Mesodermal cell (in vitro differentiated cells): Measurements from ENCODE around the gene TNRC18.

Source experiments
- H3K27ac ChIP-seq: 2 replicates; pipeline ENCODE4 v1.7.0; 2013; ENCODE audit warnings: mild to moderate bottlenecking, low read depth, low read length, moderate library complexity; ENCODE audit not compliant: severe bottlenecking
- H3K36me3 ChIP-seq: 2 replicates; pipeline ENCODE4 v1.7.1; 2013; ENCODE audit warnings: mild to moderate bottlenecking, low read length, moderate library complexity; ENCODE audit not compliant: control insufficient read depth, insufficient read depth
- H3K4me1 ChIP-seq: one replicate; pipeline ENCODE4 v1.7.1; 2013; ENCODE audit warnings: mild to moderate bottlenecking, low read length; ENCODE audit not compliant: insufficient read depth, control insufficient read depth, poor library complexity, severe bottlenecking
- H3K4me3 ChIP-seq: 2 replicates; pipeline ENCODE4 v1.7.0; 2013; ENCODE audit warnings: low read length, control low read depth, mild to moderate bottlenecking; ENCODE audit not compliant: insufficient read depth, poor library complexity, severe bottlenecking; ENCODE audit errors: extremely low read depth
- H3K9me3 ChIP-seq: 2 replicates; pipeline ENCODE4 v1.7.1; 2013; ENCODE audit warnings: mild to moderate bottlenecking, low read length, moderate library complexity; ENCODE audit not compliant: control insufficient read depth
- WGBS, 2 experiments: methylation state at CpG; one replicate each; pipeline ENCODE4 v1.1.5; 2013; ENCODE audit warnings: missing lambda C conversion rate in 2 of 2; ENCODE audit not compliant: insufficient coverage in 2 of 2; 5-methylcytosine and 5-hydroxymethylcytosine counted together

TNRC18 gene

DNA sequence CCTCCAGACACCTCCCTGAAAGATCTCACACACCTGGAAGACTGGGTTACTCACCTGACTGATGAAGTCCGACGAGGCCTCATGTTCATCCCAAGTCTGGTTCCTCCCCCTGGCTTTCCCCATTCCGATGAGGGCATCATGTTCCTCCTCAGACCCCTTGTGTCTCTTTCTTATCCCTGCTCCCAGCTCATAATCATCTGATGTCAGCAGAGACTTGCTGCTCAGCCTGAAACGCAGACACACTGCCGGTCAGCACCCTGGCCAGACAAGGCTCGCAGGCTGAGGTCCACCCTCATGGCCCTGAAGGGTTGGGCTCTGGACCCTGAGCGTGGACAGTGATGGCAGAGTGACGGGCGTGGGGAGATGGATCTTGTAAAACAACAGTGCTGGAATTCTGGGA is 64.3 kb downstream of the TNRC18 start:
- no peak overlapping the region for H3K4me3 ChIP-seq
- WGBS, 2 experiments, result 92 to 100% methylated on average over 8 to 9 of the region's 9 CpGs
- H3K4me1 ChIP-seq, result peaks cover 5% of the 10 kb centered on the region
- no peak overlapping the region for H3K27ac ChIP-seq
- H3K36me3 ChIP-seq, result peaks cover 92% of the 10 kb centered on the region
- H3K9me3 ChIP-seq, result no peaks in the 10 kb centered on the region

GRCh38 chr7:5357951-5358350 is 65.7 kb downstream of the TNRC18 start:
- Histone ChIP-seq H3K4me3 (no peak overlapping the region), H3K9me3 (no peaks in the 10 kb centered on the region), H3K36me3 (peaks cover 94% of the 10 kb centered on the region), H3K4me1 (peaks cover 5% of the 10 kb centered on the region), H3K27ac (no peak overlapping the region)
- WGBS, 2 experiments, result 92 to 96% methylated on average over 7 to 10 of the region's 10 CpGs

GRCh38 chr7:5356751-5357119 is 66.9 kb downstream of the TNRC18 start:
- H3K9me3 ChIP-seq, result no peaks in the 10 kb centered on the region
- no peak overlapping the region for H3K4me3 ChIP-seq
- 89 to 91% methylated on average over 7 of the region's 16 CpGs for WGBS, 2 experiments
- H3K4me1 ChIP-seq, result peaks cover 15% of the 10 kb centered on the region
- H3K36me3 ChIP-seq, result peaks cover 94% of the 10 kb centered on the region
- no peak overlapping the region for H3K27ac ChIP-seq

- H3K27ac ChIP-seq, result peak overlapping the region; percentile 23
- WGBS, 2 experiments, result 93 to 94% methylated on average over 17 of the region's 17 CpGs
- H3K36me3 ChIP-seq, result peaks cover 94% of the 10 kb centered on the region
Measured at GRCh38 chr7:5354460-5355232, 69.0 kb downstream of the TNRC18 start.

GRCh38 chr7:5352440-5353010 is 71.1 kb downstream of the TNRC18 start:
- Histone ChIP-seq H3K9me3 (no peaks in the 10 kb centered on the region), H3K36me3 (peaks cover 82% of the 10 kb centered on the region), H3K4me3 (no peak overlapping the region), H3K4me1 (peaks cover 16% of the 10 kb centered on the region), H3K27ac (no peak overlapping the region)
- WGBS, 2 experiments, result 95 to 99% methylated on average over 17 to 19 of the region's 19 CpGs

More at GRCh38 chr7:5354460-5355232, 69.0 kb downstream of the TNRC18 start:
- Histone ChIP-seq H3K9me3 (no peaks in the 10 kb centered on the region), H3K4me3 (no peak overlapping the region), H3K4me1 (peaks cover 16% of the 10 kb centered on the region)

DNA sequence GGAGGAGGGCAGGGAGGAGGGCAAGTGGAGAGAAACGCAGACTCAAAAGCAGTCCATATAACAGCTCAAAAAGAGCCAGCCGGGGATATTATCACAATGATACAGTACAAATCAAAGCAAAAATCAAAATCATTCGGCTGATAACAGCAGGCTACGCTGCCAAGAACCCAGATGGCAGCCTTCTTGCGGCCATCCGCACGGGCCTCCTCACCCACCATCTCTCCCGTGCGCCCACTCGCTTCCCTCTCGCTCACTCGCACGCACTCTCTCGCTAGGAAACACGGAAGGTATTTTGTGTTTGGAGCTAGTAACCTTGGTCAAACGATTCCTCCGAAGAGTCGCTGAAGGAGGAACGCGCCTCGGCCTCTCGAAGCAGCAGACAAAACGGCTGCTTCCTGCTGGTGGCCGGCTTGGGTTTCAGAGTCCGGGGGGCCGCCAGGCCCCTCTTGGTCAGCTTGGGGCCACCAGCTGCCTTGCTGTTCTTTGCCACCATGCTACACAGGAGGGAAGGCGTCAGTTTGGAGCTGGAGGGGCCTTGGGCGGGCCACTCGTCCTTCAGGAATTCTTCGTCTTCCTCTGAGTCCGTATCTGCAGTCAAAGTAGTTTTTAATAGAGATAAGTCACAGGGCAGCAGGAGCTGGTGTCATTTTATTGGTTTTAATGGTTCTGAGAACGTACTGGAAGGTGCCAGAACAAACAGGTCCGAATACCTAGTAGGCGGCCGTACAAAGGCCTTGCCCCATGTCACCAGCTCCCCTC is 71.9 kb downstream of the TNRC18 start:
- Histone ChIP-seq H3K36me3 (peaks cover 79% of the 10 kb centered on the region), H3K4me1 (peaks cover 16% of the 10 kb centered on the region), H3K4me3 (no peak overlapping the region), H3K27ac (no peak overlapping the region), H3K9me3 (no peaks in the 10 kb centered on the region)
- WGBS, 2 experiments, result 91% methylated on average over 30 to 34 of the region's 35 CpGs

DNA sequence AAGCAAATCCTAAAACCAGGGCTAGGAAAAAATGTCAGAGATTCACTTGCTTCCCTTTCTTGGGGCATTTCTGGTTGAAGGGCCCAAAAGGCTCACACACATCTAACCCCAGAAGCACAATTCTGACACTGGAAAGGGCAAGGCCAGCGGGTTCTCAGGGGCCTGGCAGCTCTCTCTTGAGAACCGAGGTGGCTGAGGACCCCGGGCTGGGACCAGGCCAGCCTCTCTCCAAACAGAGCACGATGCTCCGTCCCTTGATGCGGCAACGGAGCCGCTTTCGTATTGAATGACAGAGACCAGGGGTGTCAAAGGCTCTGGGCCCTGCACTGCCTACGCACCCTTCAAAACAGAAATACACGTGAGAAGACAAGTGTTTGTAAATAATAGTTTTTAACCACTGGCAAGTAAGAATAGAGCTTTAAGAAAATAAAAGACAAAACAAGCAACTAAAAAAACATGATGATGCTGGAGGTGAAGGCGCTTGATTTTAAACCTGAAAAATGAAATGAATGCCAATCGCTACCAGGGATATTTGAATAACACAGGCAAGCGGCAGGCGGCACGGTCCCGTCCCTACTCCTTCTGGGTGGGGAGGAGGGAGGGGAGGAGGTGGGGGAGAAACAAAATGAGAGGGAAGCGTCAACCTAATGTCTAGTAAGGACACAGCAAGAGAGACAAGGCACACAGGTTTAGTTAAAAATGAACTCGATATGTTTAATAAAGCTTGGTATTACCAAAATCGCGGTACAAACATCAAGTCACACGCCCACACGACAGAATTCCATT is 72.8 kb downstream of the TNRC18 start:
- Histone ChIP-seq H3K4me1 (peaks cover 16% of the 10 kb centered on the region), H3K4me3 (no peak overlapping the region), H3K27ac (peak overlapping the region; percentile 29), H3K9me3 (no peaks in the 10 kb centered on the region), H3K36me3 (peaks cover 80% of the 10 kb centered on the region)
- 62 to 64% methylated on average over 14 to 17 of the region's 23 CpGs for WGBS, 2 experiments

DNA sequence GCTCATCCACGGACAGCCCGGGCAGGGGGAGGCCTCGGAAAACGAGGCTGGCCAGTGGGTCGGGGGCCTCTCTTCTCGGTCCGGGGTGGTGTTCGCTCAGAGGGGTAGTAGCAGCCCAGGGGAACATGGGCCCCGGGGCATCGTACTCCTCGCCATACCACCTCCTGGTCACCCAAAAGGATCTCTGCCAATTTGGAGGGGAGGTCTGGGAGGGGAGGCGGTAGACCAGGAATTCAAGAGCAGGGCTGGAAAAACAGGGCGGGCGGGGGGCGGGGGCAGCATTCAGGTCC is 73.5 kb downstream of the TNRC18 start:
- H3K4me3 ChIP-seq, result no peak overlapping the region
- H3K27ac ChIP-seq, result peak overlapping the region; percentile 23
- H3K9me3 ChIP-seq, result no peaks in the 10 kb centered on the region
- WGBS, 2 experiments, result 90 to 92% methylated on average over 7 to 11 of the region's 15 CpGs
- H3K36me3 ChIP-seq, result peaks cover 79% of the 10 kb centered on the region
- H3K4me1 ChIP-seq, result peaks cover 16% of the 10 kb centered on the region

GRCh38 chr7:5349437-5350173 is 74.0 kb downstream of the TNRC18 start:
- Histone ChIP-seq H3K36me3 (peaks cover 80% of the 10 kb centered on the region), H3K4me3 (no peak overlapping the region), H3K27ac (peak overlapping the region; percentile 23), H3K4me1 (peaks cover 12% of the 10 kb centered on the region), H3K9me3 (peaks cover 5% of the 10 kb centered on the region)
- 81 to 86% methylated on average over 21 to 32 of the region's 34 CpGs for WGBS, 2 experiments

GRCh38 chr7:5349005-5349380 is 74.6 kb downstream of the TNRC18 start:
- peaks cover 12% of the 10 kb centered on the region for H3K4me1 ChIP-seq
- H3K4me3 ChIP-seq, result no peak overlapping the region
- WGBS, 2 experiments, result 92 to 97% methylated on average over 14 to 16 of the region's 17 CpGs
- peaks cover 82% of the 10 kb centered on the region for H3K36me3 ChIP-seq
- H3K27ac ChIP-seq, result no peak overlapping the region
- H3K9me3 ChIP-seq, result peaks cover 10% of the 10 kb centered on the region
